ENCODE results near the gene DENND4A. TPM values are rescaled to one million over a fixed set of nuclear protein-coding genes. Genes with fewer than 3 reads are reported as not detected.
"Not testable (repeated sequence)": the region's sequence is repeated elsewhere in the genome, so short reads cannot be mapped to it uniquely, and the experiment has no call there.

Gene DENND4A
- total and polyA plus RNA-seq, 2 donors (not counting 1 experiment from before 2014, with no cell fraction given), result 24.4 to 103 TPM

GRCh38 chr15:65816008-65816407 lies 23.9 kb upstream of the DENND4A start:
- 82% methylated on average over 4 of the region's 4 CpGs for WGBS (ENCODE audit: insufficient coverage)
- not testable (repeated sequence) for H3K9ac ChIP-seq (ENCODE audit: low read length); H3K4me2 ChIP-seq (replicated peaks; ENCODE audit: low read depth, low read length, poor library complexity, severe bottlenecking); H4K20me1 ChIP-seq (ENCODE audit: control insufficient read depth, insufficient read depth, low read length, poor library complexity, severe bottlenecking); H3K36me3 ChIP-seq (replicated peaks in 1 of 2; ENCODE audit: control extremely low read depth in 1 of 2, control insufficient read depth in 1 of 2, extremely low read depth in 1 of 2, insufficient read depth in 2 of 2, low read length in 1 of 2); H3K9me3 Mint-ChIP-seq (ENCODE audit: insufficient read depth); H3K27me3 Mint-ChIP-seq; H3K4me3 ChIP-seq (ENCODE audit: control extremely low read depth in 1 of 5, extremely low read depth in 1 of 5, insufficient read depth in 1 of 5, low read depth in 2 of 5, low read length in 4 of 5); H3K4me3 Mint-ChIP-seq; H2AFZ ChIP-seq (ENCODE audit: insufficient read depth, low read depth, low read length, poor library complexity, severe bottlenecking); H3K27me3 ChIP-seq (replicated peaks in 1 of 4; ENCODE audit: control extremely low read depth in 1 of 4, control insufficient read depth in 3 of 4, insufficient read depth in 4 of 4, low read length in 3 of 4); DNase-seq; H3K79me2 ChIP-seq (ENCODE audit: control insufficient read depth, insufficient read depth, low read length); H3K27ac ChIP-seq (ENCODE audit: low read length in 2 of 2); ATAC-seq (ENCODE audit: low read depth)
- intact Hi-C loops (cut with micrococcal nuclease), result loop anchor here (5.0 kb wide), 1 partner anchor 39 kb away; no protein-coding TSS in a partner anchor
- peaks cover 0 to 12% (median 5%) of the 10 kb centered on the region in 3 donors for H3K9me3 ChIP-seq (ENCODE audit: control extremely low read depth in 1 of 3, control insufficient read depth in 2 of 3, insufficient read depth in 1 of 3, low read length in 2 of 3)
- Mint-ChIP-seq H3K27ac (peak overlapping the region; percentile 77), H3K4me1 (peaks cover 57% of the 10 kb centered on the region)
- ChIA-PET CTCF (interaction anchor here (0.6 to 1.1 kb wide), 2 partner anchors 35 to 214 kb away, joined by 3 read pairs; no protein-coding TSS in a partner anchor), POLR2A (interaction anchor here (0.7 kb wide), 1 partner anchor 30 kb away, joined by 4 read pairs; no protein-coding TSS in a partner anchor)
- H3K4me1 ChIP-seq (ENCODE audit: control insufficient read depth in 2 of 2, insufficient read depth in 2 of 2, low read length in 2 of 2), result peaks cover 46 to 52% of the 10 kb centered on the region in 2 donors

GRCh38 chr15:65814271-65814670 lies 22.2 kb upstream of the DENND4A start:
- H3K27me3 Mint-ChIP-seq, result not testable (repeated sequence)
- H3K27ac ChIP-seq (ENCODE audit: low read length in 2 of 2), result peak overlapping the region; percentile 49 to 62
- ATAC-seq (ENCODE audit: low read depth), result peak; percentile 34

More at GRCh38 chr15:65814271-65814670, 22.2 kb upstream of the DENND4A start:
- H3K4me1 Mint-ChIP-seq, result peaks cover 49% of the 10 kb centered on the region
- intact Hi-C loops (cut with micrococcal nuclease); H4K20me1 ChIP-seq (ENCODE audit: control insufficient read depth, insufficient read depth, low read length, poor library complexity, severe bottlenecking); H3K9me3 Mint-ChIP-seq (ENCODE audit: insufficient read depth); H3K27me3 ChIP-seq (replicated peaks in 1 of 4; ENCODE audit: control extremely low read depth in 1 of 4, control insufficient read depth in 3 of 4, insufficient read depth in 4 of 4, low read length in 3 of 4); H3K79me2 ChIP-seq (ENCODE audit: control insufficient read depth, insufficient read depth, low read length); H3K36me3 ChIP-seq (replicated peaks in 1 of 2; ENCODE audit: control extremely low read depth in 1 of 2, control insufficient read depth in 1 of 2, extremely low read depth in 1 of 2, insufficient read depth in 2 of 2, low read length in 1 of 2): not testable (repeated sequence)
- peaks cover 28 to 40% of the 10 kb centered on the region in 2 donors for H3K4me1 ChIP-seq (ENCODE audit: control insufficient read depth in 2 of 2, insufficient read depth in 2 of 2, low read length in 2 of 2)
- peak overlapping the region; percentile 29 for H2AFZ ChIP-seq (ENCODE audit: insufficient read depth, low read depth, low read length, poor library complexity, severe bottlenecking)
- peak overlapping the region; percentile 3 for H3K9ac ChIP-seq (ENCODE audit: low read length)
- DNase-seq, result peak; percentile 72
- CTCF ChIA-PET, result interaction anchor here (1.2 kb wide), 1 partner anchor 22 kb away, joined by 3 read pairs; the partner anchor contains the start of gene DENND4A
- H3K4me2 ChIP-seq (replicated peaks; ENCODE audit: low read depth, low read length, poor library complexity, severe bottlenecking), result peak overlapping the region; percentile 52
- H3K4me3 Mint-ChIP-seq, result peak overlapping the region; percentile 7
- POLR2A ChIA-PET, result interaction anchor here (1.4 kb wide), 1 partner anchor 21 kb away, joined by 6 read pairs; the partner anchor contains the start of gene DENND4A
- 0% methylated on average over 2 of the region's 4 CpGs for WGBS (ENCODE audit: insufficient coverage)
- peak overlapping the region; percentile 77 for H3K27ac Mint-ChIP-seq
- peak overlapping the region in 1 of 5 experiments; percentile 24 for H3K4me3 ChIP-seq (ENCODE audit: control extremely low read depth in 1 of 5, extremely low read depth in 1 of 5, insufficient read depth in 1 of 5, low read depth in 2 of 5, low read length in 4 of 5)
- H3K9me3 ChIP-seq (ENCODE audit: control extremely low read depth in 1 of 3, control insufficient read depth in 2 of 3, insufficient read depth in 1 of 3, low read length in 2 of 3), result peaks cover 0 to 19% (median 5%) of the 10 kb centered on the region in 3 donors
